ENCODE measurements around the gene AAMP.
"Not testable (repeated sequence)": the region's sequence is repeated elsewhere in the genome, so short reads cannot be mapped to it uniquely, and the experiment has no call there.

AAMP gene

GRCh38 chr2:218277921-218278320, 8.0 kb upstream of the AAMP start:
- ChIA-PET CTCF (no interaction called here), POLR2A (no interaction called here)
- no peak for DNase-seq (ENCODE audit: extremely low spot score)
- TF ChIP-seq BHLHE40 (IDR thresholded peaks at IDR 0.05; ENCODE audit: borderline replicate concordance) = no peak
- no peak for TF ChIP-seq NFRKB (IDR thresholded peaks at IDR 0.05)
- TF ChIP-seq FOXA1 (IDR thresholded peaks at IDR 0.05) = no peak
- no peak for TF ChIP-seq ZNF384 (IDR thresholded peaks at IDR 0.05)
- no peak for TF ChIP-seq HDGF (IDR thresholded peaks at IDR 0.05; ENCODE audit: borderline replicate concordance)
- no peak for TF ChIP-seq CTBP1 (IDR thresholded peaks at IDR 0.05; ENCODE audit: borderline replicate concordance)
- TF ChIP-seq SP1 (IDR thresholded peaks at IDR 0.05) = no peak
- TF ChIP-seq, protein P1, sequence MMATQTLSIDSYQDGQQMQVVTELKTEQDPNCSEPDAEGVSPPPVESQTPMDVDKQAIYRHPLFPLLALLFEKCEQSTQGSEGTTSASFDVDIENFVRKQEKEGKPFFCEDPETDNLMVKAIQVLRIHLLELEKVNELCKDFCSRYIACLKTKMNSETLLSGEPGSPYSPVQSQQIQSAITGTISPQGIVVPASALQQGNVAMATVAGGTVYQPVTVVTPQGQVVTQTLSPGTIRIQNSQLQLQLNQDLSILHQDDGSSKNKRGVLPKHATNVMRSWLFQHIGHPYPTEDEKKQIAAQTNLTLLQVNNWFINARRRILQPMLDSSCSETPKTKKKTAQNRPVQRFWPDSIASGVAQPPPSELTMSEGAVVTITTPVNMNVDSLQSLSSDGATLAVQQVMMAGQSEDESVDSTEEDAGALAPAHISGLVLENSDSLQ (IDR thresholded peaks at IDR 0.05) = no peak
- no peak for TF ChIP-seq LEF1 (IDR thresholded peaks at IDR 0.05; ENCODE audit: borderline replicate concordance)
- TF ChIP-seq FOXK2 (IDR thresholded peaks at IDR 0.05) = no peak
- TF ChIP-seq L3MBTL2 (conservative IDR thresholded peaks at IDR 0.05) = no peak
- TF ChIP-seq FOXM1 (IDR thresholded peaks at IDR 0.05; ENCODE audit: borderline replicate concordance) = no peak
- no peak for TF ChIP-seq TARDBP (IDR thresholded peaks at IDR 0.05)
- no peak for TF ChIP-seq ARNT (IDR thresholded peaks at IDR 0.05)

DNA sequence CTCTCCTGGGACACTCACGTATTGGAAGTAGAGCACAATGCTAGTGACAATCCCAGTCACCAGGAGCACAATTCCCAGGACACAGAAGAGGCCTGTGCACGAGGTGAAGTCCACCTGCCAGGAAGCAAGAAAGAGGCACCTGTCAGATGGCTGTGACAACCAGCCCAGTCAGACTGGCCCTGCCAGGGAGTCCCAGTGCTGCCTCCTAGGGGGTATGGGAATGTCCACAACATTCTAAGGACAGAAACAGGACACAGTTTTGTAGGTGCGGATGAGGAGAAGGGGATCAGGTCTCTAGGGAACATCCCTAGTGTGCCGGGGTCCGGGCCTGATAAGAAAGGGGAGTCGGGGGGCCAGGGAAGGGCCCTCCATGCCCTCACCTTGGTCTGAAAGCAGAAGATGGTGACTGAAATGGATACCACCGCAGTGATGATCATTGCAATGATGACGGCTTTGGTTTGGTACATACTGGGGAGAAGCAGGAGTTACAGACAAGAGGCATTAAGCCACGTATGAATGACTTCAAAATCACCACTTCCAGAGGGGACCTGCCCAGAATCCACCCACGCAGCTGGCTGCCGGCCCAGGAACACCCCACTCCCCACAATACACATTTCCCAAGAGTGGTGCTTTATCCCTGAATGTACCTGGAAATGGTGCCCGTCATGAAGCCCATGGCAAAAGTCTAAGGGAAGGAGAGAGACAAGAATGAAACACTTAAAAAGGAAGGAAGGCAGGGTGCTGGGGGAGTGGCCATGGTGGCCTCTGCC, 7.2 kb upstream of the AAMP start:
- DNase-seq (ENCODE audit: extremely low spot score) = no peak
- CTCF ChIA-PET = no interaction called here
- POLR2A ChIA-PET = no interaction called here

DNA sequence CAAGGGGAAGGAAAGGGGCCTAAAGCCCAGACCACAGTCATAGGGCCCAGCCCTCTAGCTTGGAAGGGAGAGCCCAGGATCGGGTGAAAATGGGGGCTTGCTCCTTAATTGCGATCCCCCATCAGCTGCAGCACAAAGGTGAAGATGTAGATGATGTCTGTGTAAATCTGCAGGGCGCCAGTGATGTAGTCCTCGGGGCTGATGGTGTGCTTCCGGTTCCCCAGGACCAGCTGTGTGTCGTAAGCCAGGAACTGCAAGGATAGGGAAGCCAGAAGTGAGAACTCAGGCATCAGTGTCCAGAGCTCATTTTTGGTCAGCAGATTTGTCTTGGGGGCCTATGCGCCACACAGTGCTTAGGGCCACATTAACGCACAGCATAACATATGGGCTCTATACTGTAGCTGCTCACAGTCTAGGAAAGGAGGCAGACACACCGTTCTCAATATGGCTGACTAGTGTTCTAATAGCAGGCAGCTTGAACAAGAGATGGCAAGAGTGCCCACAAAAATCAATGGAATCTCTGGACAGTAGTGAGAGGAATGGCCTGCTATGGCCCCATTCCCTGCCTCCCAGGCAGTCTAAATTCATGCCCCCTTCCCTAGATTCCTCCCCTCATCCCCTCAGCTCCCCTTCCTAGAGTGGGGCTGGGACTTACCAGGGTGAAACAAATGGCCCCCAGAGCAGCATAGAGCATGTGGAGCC, 5.6 kb upstream of the AAMP start:
- ChIA-PET CTCF (interaction anchor here (0.7 to 1.8 kb wide), 3 partner anchors 18 to 121 kb away, joined by 3 to 6 read pairs (median 4); no protein-coding TSS in a partner anchor), POLR2A (interaction anchor here (1.5 to 3.2 kb wide), 3 partner anchors 11 to 16 kb away, joined by 3 to 22 read pairs (median 5); no protein-coding TSS in a partner anchor)
- DNase-seq (ENCODE audit: extremely low spot score) = no peak
- TF ChIP-seq FOXA1 (IDR thresholded peaks at IDR 0.05) = no peak
- no peak for TF ChIP-seq FOXM1 (IDR thresholded peaks at IDR 0.05; ENCODE audit: borderline replicate concordance)
- TF ChIP-seq, protein P1 (IDR thresholded peaks at IDR 0.05) = no peak
- TF ChIP-seq L3MBTL2 (conservative IDR thresholded peaks at IDR 0.05) = no peak
- no peak for TF ChIP-seq NFRKB (IDR thresholded peaks at IDR 0.05)
- no peak for TF ChIP-seq CTBP1 (IDR thresholded peaks at IDR 0.05; ENCODE audit: borderline replicate concordance)
- TF ChIP-seq ZNF384 (IDR thresholded peaks at IDR 0.05) = no peak
- TF ChIP-seq ARNT (IDR thresholded peaks at IDR 0.05) = no peak
- no peak for TF ChIP-seq TARDBP (IDR thresholded peaks at IDR 0.05)
- no peak for TF ChIP-seq HDGF (IDR thresholded peaks at IDR 0.05; ENCODE audit: borderline replicate concordance)
- no peak for TF ChIP-seq ELF4 (IDR thresholded peaks at IDR 0.05)
- TF ChIP-seq SUZ12 (IDR thresholded peaks at IDR 0.05) = no peak
- TF ChIP-seq LEF1 (IDR thresholded peaks at IDR 0.05; ENCODE audit: borderline replicate concordance) = no peak

More for the DNA sequence above, 7.2 kb upstream of the AAMP start:
- TF ChIP-seq SP1 (IDR thresholded peaks at IDR 0.05) (no peak), TARDBP (IDR thresholded peaks at IDR 0.05) (no peak), BHLHE40 (IDR thresholded peaks at IDR 0.05; ENCODE audit: borderline replicate concordance) (no peak), ELF4 (IDR thresholded peaks at IDR 0.05) (no peak), L3MBTL2 (conservative IDR thresholded peaks at IDR 0.05) (no peak), FOXM1 (IDR thresholded peaks at IDR 0.05; ENCODE audit: borderline replicate concordance) (no peak), NFRKB (IDR thresholded peaks at IDR 0.05) (no peak)
- TF ChIP-seq, protein P1 (IDR thresholded peaks at IDR 0.05) = no peak

DNA sequence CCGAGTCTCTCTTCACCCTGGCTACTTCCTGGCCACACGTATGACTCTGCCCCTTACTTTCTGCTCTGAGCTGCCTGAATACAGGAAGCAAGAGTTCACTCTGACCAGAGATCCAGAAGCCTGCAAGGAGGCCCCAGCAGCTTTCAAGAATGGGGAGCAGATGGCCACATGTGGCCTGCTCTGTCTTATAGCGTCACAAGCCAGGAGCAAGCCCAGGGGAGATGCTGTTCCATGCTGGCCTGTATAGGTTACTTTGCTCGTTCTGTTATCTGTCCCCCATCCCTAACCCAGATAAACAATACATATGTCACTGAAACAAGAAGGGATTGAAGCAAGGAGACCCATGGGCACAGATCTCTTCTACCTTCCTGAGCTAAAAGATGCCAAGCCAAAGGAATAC, 4.6 kb upstream of the AAMP start:
- CTCF ChIA-PET = interaction anchor here (1.8 kb wide), 1 partner anchor 19 kb away, joined by 6 read pairs; no protein-coding TSS in a partner anchor
- POLR2A ChIA-PET = interaction anchor here (1.5 to 3.2 kb wide), 3 partner anchors 12 to 17 kb away, joined by 3 to 22 read pairs (median 5); no protein-coding TSS in a partner anchor

GRCh38 chr2:218273908-218274249, 3.9 kb upstream of the AAMP start:
- no peak for DNase-seq (ENCODE audit: extremely low spot score)
- ChIA-PET CTCF (interaction anchor here (4.4 kb wide), 1 partner anchor 18 kb away, joined by 30 read pairs; the partner anchor contains the start of gene TMBIM1), POLR2A (interaction anchor here (3.2 kb wide), 1 partner anchor 13 kb away, joined by 22 read pairs; no protein-coding TSS in a partner anchor)
- TF ChIP-seq SP1 (IDR thresholded peaks at IDR 0.05) (no peak), NFRKB (IDR thresholded peaks at IDR 0.05) (no peak), FOXK2 (IDR thresholded peaks at IDR 0.05) (no peak), L3MBTL2 (conservative IDR thresholded peaks at IDR 0.05) (no peak), ZNF384 (IDR thresholded peaks at IDR 0.05) (no peak), SUZ12 (IDR thresholded peaks at IDR 0.05) (no peak), HDGF (IDR thresholded peaks at IDR 0.05; ENCODE audit: borderline replicate concordance) (no peak), FOXA1 (IDR thresholded peaks at IDR 0.05) (no peak), TARDBP (IDR thresholded peaks at IDR 0.05) (no peak), FOXM1 (IDR thresholded peaks at IDR 0.05; ENCODE audit: borderline replicate concordance) (no peak), BHLHE40 (IDR thresholded peaks at IDR 0.05; ENCODE audit: borderline replicate concordance) (no peak), ELF4 (IDR thresholded peaks at IDR 0.05) (no peak), LEF1 (IDR thresholded peaks at IDR 0.05; ENCODE audit: borderline replicate concordance) (no peak), ARNT (IDR thresholded peaks at IDR 0.05) (no peak), CTBP1 (IDR thresholded peaks at IDR 0.05; ENCODE audit: borderline replicate concordance) (no peak)
- TF ChIP-seq, protein P1 (IDR thresholded peaks at IDR 0.05) = no peak

More for the DNA sequence above, 4.6 kb upstream of the AAMP start:
- DNase-seq (ENCODE audit: extremely low spot score) = no peak
- TF ChIP-seq LEF1 (IDR thresholded peaks at IDR 0.05; ENCODE audit: borderline replicate concordance) (no peak), FOXK2 (IDR thresholded peaks at IDR 0.05) (no peak)
- TF ChIP-seq, protein P1 (IDR thresholded peaks at IDR 0.05) = no peak

DNA sequence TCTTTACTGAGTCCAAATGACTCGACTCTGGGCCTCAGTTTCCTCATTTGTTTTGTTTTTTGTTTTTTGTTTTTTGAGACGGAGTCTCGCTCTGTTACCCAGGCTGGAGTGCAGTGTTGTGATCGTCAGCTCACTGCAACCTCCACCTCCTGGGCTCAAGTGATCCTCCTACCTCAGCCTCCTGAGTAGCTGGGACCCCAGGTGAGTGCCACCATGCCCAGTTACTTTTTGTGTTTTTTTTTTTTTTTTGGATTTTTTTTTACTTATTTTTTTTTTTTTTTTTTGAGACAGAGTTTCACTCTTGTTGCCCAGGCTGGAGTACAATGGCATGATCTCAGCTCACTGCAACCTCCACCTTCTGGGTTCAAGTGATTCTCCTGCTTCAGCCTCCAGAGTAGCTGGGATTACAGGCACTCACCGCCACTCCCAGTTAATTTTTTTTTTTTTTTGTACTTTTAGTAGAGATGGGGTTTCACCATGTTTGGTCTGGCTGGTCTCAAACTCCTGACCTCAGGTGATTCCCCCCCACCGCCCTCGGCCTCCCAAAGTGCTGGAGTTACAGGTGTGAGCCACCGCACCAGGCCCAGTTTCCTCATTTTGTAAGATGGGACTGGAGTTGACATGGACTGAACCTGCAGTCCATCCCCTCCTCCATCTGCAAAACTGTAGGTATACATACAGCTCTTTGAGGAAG, 3.4 kb upstream of the AAMP start:
- not testable (repeated sequence) for DNase-seq (ENCODE audit: extremely low spot score)
- POLR2A ChIA-PET = interaction anchor here (0.9 to 3.2 kb wide), 2 partner anchors 13 to 387 kb away, joined by 3 to 22 read pairs; partner anchors contain the start of gene BCS1L
- CTCF ChIA-PET = interaction anchor here (0.7 to 4.4 kb wide), 8 partner anchors 10 to 1572 kb away, joined by 3 to 30 read pairs (median 4); partner anchors contain the start of genes CATIP and TMBIM1

Measured in HEK293T (cell line).